ENCODE data around the gene SUSD3. TPM values are rescaled to one million over a fixed set of nuclear protein-coding genes. Genes with fewer than 3 reads are reported as not detected.

SUSD3 gene
- total and polyA plus RNA-seq, 2 of the 8 experiments (the other 6 are each of a cell fraction or from before 2014, with no cell fraction given), result 5.5 to 35.4 TPM

DNA sequence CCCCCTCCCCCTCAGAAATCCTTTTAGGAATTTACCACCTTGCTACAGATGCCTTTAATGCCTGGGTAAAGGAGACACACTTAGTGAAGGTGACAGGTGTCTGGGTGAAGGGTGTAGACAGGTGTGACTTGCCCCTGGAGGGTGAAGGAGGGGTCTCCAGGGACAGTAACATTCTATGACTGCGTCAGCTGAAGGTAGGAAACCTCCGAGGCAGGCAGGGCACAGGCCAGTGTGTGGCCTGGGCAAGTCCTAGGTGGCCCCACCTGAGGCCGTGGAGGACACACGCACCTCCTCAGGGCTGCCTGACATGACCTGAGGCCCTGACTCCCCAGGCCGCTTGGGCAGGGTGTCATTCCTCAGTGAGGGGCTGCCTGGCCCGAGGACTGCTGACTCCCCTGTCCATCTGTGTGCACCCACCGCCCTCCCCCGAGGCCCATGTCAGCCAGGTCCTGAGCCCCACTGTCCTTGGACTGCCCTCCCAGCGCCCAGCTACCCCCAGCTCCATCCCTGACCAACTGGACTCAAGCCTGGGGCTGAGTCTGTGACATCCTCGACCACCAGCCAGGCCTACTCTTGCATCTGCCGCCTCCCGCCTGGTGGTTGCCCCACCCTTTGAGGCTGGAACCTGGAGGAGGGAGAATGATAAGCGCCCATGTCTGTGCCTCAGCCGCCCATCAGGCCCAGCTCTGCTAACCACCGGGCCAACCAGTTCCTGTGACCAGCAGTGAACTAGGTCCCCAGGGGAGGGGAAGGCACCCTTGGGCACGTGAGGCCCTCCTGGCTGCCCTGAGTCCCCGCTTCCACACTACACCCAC, 55.9 kb downstream of the SUSD3 start:
- Histone ChIP-seq H4K5ac (ENCODE audit: insufficient read length, low read depth, low read length) (no peak overlapping the region), H3K23me2 (ENCODE audit: low read depth, low read length) (peaks cover 3% of the 10 kb centered on the region; the same call in 1 of the 2 replicates), H2BK15ac (ENCODE audit: low read length) (no peak overlapping the region; the same call in 1 of the 2 replicates), H2AFZ (ENCODE audit: low read length) (no peak overlapping the region), H3K79me1 (ENCODE audit: low read depth, low read length) (no peaks in the 10 kb centered on the region), H4K20me1 (replicated peaks in 1 of 2; ENCODE audit: control insufficient read depth in 1 of 2, insufficient read depth in 2 of 2, low read length in 2 of 2) (peaks cover 0 to 7% of the 10 kb centered on the region in 2 experiments), H3K18ac (ENCODE audit: extremely low read depth, low read length) (no peak overlapping the region; the same call in 1 of the 2 replicates), H3K4ac (replicated peaks; ENCODE audit: insufficient read length, low read depth, low read length) (no peak overlapping the region), H3K4me1 (replicated peaks in 1 of 4; ENCODE audit: control insufficient read depth in 3 of 4, insufficient read depth in 4 of 4, low read length in 3 of 4) (peaks cover 0 to 17% (median 10%) of the 10 kb centered on the region in 4 experiments; a peak in 6 of 7 replicates), H3K4me3 (ENCODE audit: extremely low read depth in 1 of 4, insufficient read depth in 2 of 4, low read depth in 3 of 4, low read length in 4 of 4) (no peak overlapping the region), H4K91ac (replicated peaks; ENCODE audit: insufficient read length, low read length) (peak overlapping the region; percentile 88), H3K9ac (replicated peaks in 1 of 4; ENCODE audit: extremely low read depth in 1 of 4, low read depth in 3 of 4, low read length in 3 of 4) (no peak overlapping the region; a peak in 1 of 7 replicates), H4K8ac (ENCODE audit: extremely low read depth, insufficient read depth, low read length) (peak overlapping the region; percentile 51; the same call in 1 of the 2 replicates), H3K9me3 (ENCODE audit: insufficient read depth in 2 of 2, low read depth in 1 of 2, low read length in 1 of 2) (no peaks in the 10 kb centered on the region), H3K56ac (replicated peaks; ENCODE audit: insufficient read length, low read depth, low read length) (no peak overlapping the region), H2BK20ac (ENCODE audit: low read length) (no peak overlapping the region), H2BK5ac (ENCODE audit: low read depth, low read length) (peak overlapping the region; percentile 75; the same call in 1 of the 2 replicates), H3K23ac (ENCODE audit: insufficient read length) (no peak overlapping the region), H3K14ac (ENCODE audit: insufficient read length) (no peak overlapping the region), H3K27me3 (replicated peaks in 1 of 4; ENCODE audit: control insufficient read depth in 3 of 4, extremely low read depth in 1 of 4, insufficient read depth in 3 of 4, low read length in 3 of 4) (no peaks in the 10 kb centered on the region), H3K79me2 (ENCODE audit: control insufficient read depth in 1 of 2, insufficient read depth in 2 of 2, low read length in 2 of 2) (no peaks in the 10 kb centered on the region), H2AK5ac (ENCODE audit: low read depth, low read length) (no peak overlapping the region), H3K36me3 (ENCODE audit: control insufficient read depth in 2 of 4, insufficient read depth in 4 of 4, low read length in 3 of 4) (no peaks in the 10 kb centered on the region; a peak in 2 of 8 replicates), H2BK12ac (ENCODE audit: low read depth, low read length) (peak overlapping the region; percentile 1; the same call in 1 of the 2 replicates), H2BK120ac (replicated peaks; ENCODE audit: low read depth, low read length) (no peak overlapping the region), H3K4me2 (ENCODE audit: insufficient read depth in 1 of 2, low read depth in 2 of 2, low read length in 2 of 2) (no peak overlapping the region), H3K27ac (ENCODE audit: low read depth, low read length) (no peak overlapping the region)
- CTCF ChIA-PET (ENCODE audit: partially characterized antibody), result interaction anchor here (0.6 to 2.2 kb wide), 6 partner anchors 9 to 191 kb away, joined by 3 to 6 read pairs (median 4); no protein-coding TSS in a partner anchor
- FAIRE-seq (no peak), DNase-seq (ENCODE audit: low read depth in 1 of 2, low spot score in 2 of 2) (no peak)
- POLR2A ChIA-PET (ENCODE audit: partially characterized antibody), result interaction anchor here (0.7 kb wide), 1 partner anchor 28 kb away, joined by 3 read pairs; no protein-coding TSS in a partner anchor
- 90% methylated on average over 17 of the region's 17 CpGs; no CpG with 5 or more reads in 1 of the 2 experiments for WGBS, 2 experiments (ENCODE audit: extremely low coverage in 1 of 2, insufficient coverage in 1 of 2, insufficient read length in 1 of 2, insufficient replicate concordance in 2 of 2, low coverage in 1 of 2, low lambda C conversion rate in 2 of 2, missing lambda C conversion rate in 1 of 2)
- TF ChIP-seq NRF1 (IDR thresholded peaks at IDR 0.05; ENCODE audit: low read depth, low read length), result no peak
- TF ChIP-seq GABPA (IDR thresholded peaks at IDR 0.05; ENCODE audit: borderline replicate concordance, insufficient read depth, low read length), result no peak
- no peak for TF ChIP-seq SP2 (IDR thresholded peaks at IDR 0.05; ENCODE audit: low read length)
- TF ChIP-seq, protein P1, sequence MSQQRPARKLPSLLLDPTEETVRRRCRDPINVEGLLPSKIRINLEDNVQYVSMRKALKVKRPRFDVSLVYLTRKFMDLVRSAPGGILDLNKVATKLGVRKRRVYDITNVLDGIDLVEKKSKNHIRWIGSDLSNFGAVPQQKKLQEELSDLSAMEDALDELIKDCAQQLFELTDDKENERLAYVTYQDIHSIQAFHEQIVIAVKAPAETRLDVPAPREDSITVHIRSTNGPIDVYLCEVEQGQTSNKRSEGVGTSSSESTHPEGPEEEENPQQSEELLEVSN (IDR thresholded peaks at IDR 0.05), result no peak
- TF ChIP-seq CHD1 (IDR thresholded peaks at IDR 0.05; ENCODE audit: low read depth, low read length), result no peak
- no peak for TF ChIP-seq BCL11A (IDR thresholded peaks at IDR 0.05; ENCODE audit: low read depth in 2 of 2, low read length in 2 of 2)
- TF ChIP-seq TBP (IDR thresholded peaks at IDR 0.05; ENCODE audit: low read depth, low read length), result no peak
- TF ChIP-seq HDAC6 (IDR thresholded peaks at IDR 0.05; ENCODE audit: low read depth, low read length), result no peak
- TF ChIP-seq HDAC2 (IDR thresholded peaks at IDR 0.05; ENCODE audit: borderline replicate concordance in 1 of 2, low read depth in 2 of 2, low read length in 2 of 2), result no peak

Measured in H1 (cell line).